ENCODE measurements around the gene ADARB2.

ADARB2 gene

DNA sequence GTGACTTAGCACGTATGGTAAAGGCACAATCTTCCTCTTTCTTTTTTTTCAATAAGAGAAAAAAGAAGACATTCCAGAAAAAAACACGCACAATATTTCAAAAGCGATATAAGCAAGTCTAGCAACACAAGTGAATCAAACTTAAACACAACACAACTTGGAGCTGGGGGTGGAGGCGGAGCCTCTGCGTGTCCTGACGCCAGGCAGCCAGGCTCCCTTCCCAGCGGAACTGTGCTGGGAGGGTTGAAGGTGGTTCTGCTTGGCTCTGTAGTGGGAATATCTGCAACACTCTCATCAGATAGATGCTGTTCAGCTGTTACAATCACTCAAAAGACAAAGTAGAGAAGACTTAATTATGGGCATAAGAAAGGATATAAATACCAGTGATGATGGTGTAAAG, 469.8 kb downstream of the ADARB2 start:
- H3K4me3 ChIP-seq (ENCODE audit: control insufficient read depth, low read depth, low read length), result no peak overlapping the region
- no peak for DNase-seq (ENCODE audit: low read depth)
- TF ChIP-seq, protein P1, sequence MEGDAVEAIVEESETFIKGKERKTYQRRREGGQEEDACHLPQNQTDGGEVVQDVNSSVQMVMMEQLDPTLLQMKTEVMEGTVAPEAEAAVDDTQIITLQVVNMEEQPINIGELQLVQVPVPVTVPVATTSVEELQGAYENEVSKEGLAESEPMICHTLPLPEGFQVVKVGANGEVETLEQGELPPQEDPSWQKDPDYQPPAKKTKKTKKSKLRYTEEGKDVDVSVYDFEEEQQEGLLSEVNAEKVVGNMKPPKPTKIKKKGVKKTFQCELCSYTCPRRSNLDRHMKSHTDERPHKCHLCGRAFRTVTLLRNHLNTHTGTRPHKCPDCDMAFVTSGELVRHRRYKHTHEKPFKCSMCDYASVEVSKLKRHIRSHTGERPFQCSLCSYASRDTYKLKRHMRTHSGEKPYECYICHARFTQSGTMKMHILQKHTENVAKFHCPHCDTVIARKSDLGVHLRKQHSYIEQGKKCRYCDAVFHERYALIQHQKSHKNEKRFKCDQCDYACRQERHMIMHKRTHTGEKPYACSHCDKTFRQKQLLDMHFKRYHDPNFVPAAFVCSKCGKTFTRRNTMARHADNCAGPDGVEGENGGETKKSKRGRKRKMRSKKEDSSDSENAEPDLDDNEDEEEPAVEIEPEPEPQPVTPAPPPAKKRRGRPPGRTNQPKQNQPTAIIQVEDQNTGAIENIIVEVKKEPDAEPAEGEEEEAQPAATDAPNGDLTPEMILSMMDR (IDR thresholded peaks at IDR 0.05; ENCODE audit: control insufficient read depth, insufficient read depth, low read depth, low read length, missing control alignments), result no peak

DNA sequence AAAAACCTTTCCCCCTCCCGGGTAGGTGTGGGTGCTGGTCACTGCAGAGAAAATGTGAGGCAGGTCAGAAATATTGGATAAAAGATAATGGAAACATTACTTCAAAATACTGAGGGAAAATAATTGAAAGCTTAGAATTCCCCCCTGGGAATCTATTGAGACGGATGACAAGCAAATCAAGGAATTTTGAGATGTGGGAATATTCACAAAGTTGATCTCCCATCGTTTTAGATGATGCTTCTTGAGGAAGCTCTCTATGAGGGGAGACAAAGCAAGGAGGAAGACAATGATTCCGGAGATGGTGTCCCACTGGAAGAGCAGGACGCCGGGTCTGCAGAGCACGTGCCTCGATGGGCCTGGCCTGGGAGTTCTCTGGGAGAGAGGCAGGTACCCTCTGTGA, 470.2 kb downstream of the ADARB2 start:
- no peak overlapping the region for H3K4me3 ChIP-seq (ENCODE audit: control insufficient read depth, low read depth, low read length)
- TF ChIP-seq, protein P1 (IDR thresholded peaks at IDR 0.05; ENCODE audit: control insufficient read depth, insufficient read depth, low read depth, low read length, missing control alignments), result no peak
- no peak for DNase-seq (ENCODE audit: low read depth)

DNA sequence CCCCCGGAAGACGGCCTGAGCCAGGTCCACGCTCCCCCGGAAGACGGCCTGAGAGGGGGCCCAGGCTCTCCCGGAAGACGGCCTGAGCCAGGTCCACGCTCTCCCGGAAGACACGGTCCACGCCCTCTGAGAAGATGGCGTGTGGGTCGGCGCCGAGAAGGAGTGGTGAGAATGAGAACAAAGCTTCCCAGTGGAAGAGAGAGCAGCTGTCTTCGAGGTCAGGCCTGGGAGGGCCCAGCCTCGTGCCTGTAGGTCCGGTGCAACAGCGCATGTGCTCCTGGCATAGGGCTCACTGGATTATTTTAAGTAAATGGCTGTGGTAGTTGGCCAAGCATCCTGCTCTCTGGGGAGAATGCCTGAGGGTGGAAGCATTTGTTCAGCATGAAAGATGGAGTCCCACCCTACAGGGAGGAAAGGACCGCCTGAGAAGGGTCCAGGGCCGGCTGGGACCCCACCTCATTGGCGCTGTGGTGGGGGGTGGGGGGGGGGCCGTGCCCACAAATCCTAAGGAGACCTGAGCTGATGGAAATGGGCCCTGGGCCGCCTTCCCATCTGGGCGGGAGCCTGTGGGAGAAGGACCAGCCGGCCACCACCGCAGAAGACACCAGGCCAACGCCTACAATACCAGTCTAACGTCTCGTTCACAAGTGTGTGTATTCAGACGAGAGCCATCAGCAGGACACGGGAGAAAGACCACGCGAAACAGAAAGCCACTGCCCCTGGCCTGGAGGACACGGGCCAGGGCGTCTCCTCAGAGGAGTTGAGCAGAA, 471.1 kb downstream of the ADARB2 start:
- TF ChIP-seq, protein P1 (IDR thresholded peaks at IDR 0.05; ENCODE audit: control insufficient read depth, insufficient read depth, low read depth, low read length, missing control alignments), result no peak
- H3K4me3 ChIP-seq (ENCODE audit: control insufficient read depth, low read depth, low read length), result no peak overlapping the region

DNA sequence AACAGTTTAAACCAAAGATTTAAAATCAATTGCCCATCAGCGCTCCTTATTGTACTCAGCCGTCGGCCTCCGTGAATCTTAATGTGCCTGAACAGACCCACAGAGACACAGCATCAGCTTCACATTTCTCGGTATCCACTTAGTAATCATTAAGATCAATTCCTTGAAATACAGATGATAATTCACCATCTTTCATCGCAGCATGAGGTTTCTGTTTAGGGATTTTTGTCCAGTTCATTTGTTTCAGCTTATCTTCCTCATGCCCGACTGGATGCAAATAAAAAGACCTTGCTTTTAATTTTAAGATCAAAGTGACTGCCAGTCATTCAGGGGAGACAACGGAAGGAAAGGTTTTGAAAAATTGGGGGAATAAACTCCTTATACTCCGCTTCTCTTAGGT, 473.3 kb downstream of the ADARB2 start:
- H3K4me3 ChIP-seq (ENCODE audit: control insufficient read depth, low read depth, low read length), result no peak overlapping the region
- no peak for DNase-seq (ENCODE audit: low read depth)

More for the DNA sequence above, 471.1 kb downstream of the ADARB2 start:
- no peak for DNase-seq (ENCODE audit: low read depth)

DNA sequence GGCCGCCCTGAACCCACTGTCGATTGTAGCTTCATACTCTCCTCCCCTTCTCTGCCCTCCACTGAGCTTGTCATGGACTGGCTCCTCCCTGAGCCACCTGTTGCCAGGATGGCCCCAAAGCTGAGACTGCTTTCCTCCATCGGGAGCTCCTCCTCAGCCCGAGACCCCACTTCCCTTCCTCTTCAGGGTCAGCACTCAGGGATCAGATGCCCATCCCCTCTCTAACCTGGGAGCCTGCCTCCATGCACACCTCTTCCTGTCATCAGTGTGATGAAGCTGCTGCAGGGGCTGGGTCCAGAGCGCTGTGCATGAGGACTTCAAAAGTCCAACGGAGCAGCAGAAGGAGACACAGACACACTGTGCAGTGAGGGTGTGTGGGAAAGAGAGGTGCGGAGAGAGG, 480.1 kb downstream of the ADARB2 start:
- no peak for DNase-seq (ENCODE audit: low read depth)
- H3K4me3 ChIP-seq (ENCODE audit: control insufficient read depth, low read depth, low read length), result no peak overlapping the region
- TF ChIP-seq, protein P1 (IDR thresholded peaks at IDR 0.05; ENCODE audit: control insufficient read depth, insufficient read depth, low read depth, low read length, missing control alignments), result no peak

More for the DNA sequence above, 473.3 kb downstream of the ADARB2 start:
- TF ChIP-seq, protein P1 (IDR thresholded peaks at IDR 0.05; ENCODE audit: control insufficient read depth, insufficient read depth, low read depth, low read length, missing control alignments), result no peak

DNA sequence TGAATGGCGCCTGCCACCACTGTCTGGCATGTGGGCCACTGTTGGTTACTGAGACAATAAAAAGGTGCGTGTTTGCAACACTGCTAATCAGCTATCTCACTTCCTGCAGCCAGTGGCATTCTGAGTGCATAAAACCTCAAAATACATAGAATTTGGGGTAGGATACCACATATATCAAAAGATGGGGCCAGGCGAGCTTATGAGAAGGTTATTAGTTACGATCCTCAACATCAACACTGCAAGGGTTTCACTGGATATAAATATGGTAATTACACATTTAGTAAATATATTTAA, 480.9 kb downstream of the ADARB2 start:
- DNase-seq (ENCODE audit: low read depth), result no peak
- no peak overlapping the region for H3K4me3 ChIP-seq (ENCODE audit: control insufficient read depth, low read depth, low read length)
- TF ChIP-seq, protein P1 (IDR thresholded peaks at IDR 0.05; ENCODE audit: control insufficient read depth, insufficient read depth, low read depth, low read length, missing control alignments), result no peak

Data from AG09309 (cell line).